Tibial nerve (tissue), 3 donors: ENCODE data around the gene AGK.

Experiments used
- POLR2A ChIP-seq, 2 donors: fragments of 450-650 bp; IDR thresholded peaks; one replicate each; pipeline ENCODE4 v1.6.1; 2017; ENCODE audit warnings: antibody characterized with exemption in 2 of 2, mild to moderate bottlenecking in 2 of 2, moderate library complexity in 2 of 2
- TF ChIP-seq, protein P1 (sequence below), 5 experiments: fragments of 200-600 bp in 3 of 5; fragments of 450-650 bp in 2 of 5; sonication (generic) in 3 of 5; IDR thresholded peaks; one replicate each; pipeline ENCODE4 v1.5.1; 2016 to 2019; ENCODE audit warnings: antibody characterized with exemption in 5 of 5, mild to moderate bottlenecking in 3 of 5, moderate library complexity in 2 of 5

DNA sequence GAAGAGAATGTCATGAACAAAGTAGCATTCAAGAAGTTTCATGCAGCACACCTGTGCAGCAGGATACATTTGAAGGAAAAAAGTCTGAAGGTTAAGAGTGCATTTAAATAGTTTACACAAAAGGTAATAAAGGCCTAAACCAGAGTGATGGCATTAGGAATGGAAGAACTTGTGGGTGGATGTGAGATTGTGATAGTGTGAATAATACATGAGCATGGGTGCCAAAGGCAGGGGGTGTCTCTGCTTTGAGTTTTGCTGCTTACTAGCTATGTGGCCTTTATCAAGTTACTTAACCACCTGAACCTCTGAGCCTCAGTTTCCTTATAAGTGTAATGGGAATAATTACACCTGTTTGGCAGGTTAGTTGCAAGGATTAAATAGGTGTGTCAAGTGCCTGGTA is 21.0 kb downstream of the AGK start:
- TF ChIP-seq, protein P1, sequence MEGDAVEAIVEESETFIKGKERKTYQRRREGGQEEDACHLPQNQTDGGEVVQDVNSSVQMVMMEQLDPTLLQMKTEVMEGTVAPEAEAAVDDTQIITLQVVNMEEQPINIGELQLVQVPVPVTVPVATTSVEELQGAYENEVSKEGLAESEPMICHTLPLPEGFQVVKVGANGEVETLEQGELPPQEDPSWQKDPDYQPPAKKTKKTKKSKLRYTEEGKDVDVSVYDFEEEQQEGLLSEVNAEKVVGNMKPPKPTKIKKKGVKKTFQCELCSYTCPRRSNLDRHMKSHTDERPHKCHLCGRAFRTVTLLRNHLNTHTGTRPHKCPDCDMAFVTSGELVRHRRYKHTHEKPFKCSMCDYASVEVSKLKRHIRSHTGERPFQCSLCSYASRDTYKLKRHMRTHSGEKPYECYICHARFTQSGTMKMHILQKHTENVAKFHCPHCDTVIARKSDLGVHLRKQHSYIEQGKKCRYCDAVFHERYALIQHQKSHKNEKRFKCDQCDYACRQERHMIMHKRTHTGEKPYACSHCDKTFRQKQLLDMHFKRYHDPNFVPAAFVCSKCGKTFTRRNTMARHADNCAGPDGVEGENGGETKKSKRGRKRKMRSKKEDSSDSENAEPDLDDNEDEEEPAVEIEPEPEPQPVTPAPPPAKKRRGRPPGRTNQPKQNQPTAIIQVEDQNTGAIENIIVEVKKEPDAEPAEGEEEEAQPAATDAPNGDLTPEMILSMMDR (IDR thresholded peaks at IDR 0.05) = no peak
- TF ChIP-seq POLR2A (IDR thresholded peaks at IDR 0.05) = no peak
